Amygdala (tissue), 56 donors: ENCODE measurements around the gene KRTAP10-7.
"Not testable (repeated sequence)": the region's sequence is repeated elsewhere in the genome, so short reads cannot be mapped to it uniquely, and the experiment has no call there.

Experiments
- DNase-seq, 56 donors: peaks; one replicate each; lab custom pipeline; 2025; lab: John Stamatoyannopoulos, UW

The KRTAP10-7 gene

GRCh38 chr21:44571296-44571695 is 29.1 kb upstream of the KRTAP10-7 start:
- DNase-seq = no peak

GRCh38 chr21:44571844-44572782 is 28.3 kb upstream of the KRTAP10-7 start:
- no peak for DNase-seq

DNA sequence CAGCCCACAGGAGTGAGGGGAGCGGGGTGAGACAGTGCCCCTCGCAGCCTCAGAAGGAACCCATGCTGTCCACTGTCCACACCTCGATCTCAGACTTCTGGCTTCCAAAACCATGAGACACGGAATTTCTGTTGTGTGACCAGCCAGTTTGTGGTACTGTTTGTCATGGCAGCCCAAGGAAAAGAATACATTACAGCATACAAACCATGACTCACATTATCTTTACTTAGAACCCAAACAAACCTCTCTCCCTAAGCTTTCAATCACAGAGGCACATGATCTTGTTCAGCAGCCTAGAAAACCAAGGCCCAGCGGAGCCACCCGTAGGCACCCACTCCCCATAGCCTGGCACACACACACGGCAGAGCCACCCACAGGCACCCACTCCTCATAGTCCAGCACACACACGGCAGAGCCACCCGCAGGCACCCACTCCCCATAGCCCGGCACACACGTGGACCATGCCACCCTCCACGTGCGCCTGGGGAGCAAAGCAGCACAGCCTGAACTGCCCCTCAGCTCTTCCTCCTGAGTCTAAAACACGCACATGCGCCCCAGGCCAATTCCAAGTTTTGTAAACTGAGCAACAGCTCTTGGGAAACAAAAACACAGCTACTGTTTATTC is 27.3 kb upstream of the KRTAP10-7 start:
- DNase-seq = peak in 2 of 56 donors; percentile 11 to 23

- DNase-seq = not testable (repeated sequence)
Measured at GRCh38 chr21:44573630-44574456, 26.6 kb upstream of the KRTAP10-7 start, which contains the start of gene KRTAP10-4. TSS of gene KRTAP10-4 (plus strand) at chr21:44573729. CDS start at chr21:44573759, 30 bp downstream.

DNA sequence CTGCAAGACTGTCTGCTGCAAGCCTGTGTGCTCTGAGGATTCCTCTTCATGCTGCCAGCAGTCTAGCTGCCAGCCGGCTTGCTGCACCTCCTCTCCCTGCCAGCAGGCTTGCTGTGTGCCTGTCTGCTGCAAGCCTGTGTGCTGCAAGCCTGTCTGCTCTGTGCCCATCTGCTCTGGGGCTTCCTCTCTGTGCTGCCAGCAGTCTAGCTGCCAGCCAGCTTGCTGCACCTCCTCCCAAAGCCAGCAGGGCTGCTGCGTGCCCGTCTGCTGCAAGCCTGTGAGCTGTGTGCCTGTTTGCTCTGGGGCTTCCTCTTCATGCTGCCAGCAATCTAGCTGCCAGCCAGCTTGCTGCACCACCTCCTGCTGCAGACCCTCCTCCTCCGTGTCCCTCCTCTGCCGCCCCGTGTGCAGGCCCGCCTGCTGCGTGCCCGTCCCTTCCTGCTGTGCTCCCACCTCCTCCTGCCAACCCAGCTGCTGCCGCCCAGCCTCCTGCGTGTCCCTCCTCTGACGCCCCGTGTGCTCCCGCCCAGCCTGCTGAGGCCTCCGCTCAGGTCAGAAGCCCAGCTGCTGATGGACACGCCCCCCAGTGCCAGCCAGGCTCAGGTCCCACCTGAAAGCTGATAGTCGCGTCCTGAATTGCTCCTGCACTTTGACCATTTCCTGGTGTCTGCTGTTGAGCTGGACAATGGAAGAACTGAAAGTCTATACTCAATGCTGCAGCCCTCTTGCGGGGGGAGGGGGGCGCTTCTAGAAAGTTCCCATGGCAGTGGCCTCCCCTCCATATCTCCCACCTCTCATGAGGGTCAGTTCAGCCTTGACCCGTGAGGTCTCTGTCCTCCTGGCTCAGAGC is 25.7 kb upstream of the KRTAP10-7 start:
- no peak for DNase-seq

GRCh38 chr21:44575307-44576024 is 24.9 kb upstream of the KRTAP10-7 start:
- DNase-seq = no peak

DNA sequence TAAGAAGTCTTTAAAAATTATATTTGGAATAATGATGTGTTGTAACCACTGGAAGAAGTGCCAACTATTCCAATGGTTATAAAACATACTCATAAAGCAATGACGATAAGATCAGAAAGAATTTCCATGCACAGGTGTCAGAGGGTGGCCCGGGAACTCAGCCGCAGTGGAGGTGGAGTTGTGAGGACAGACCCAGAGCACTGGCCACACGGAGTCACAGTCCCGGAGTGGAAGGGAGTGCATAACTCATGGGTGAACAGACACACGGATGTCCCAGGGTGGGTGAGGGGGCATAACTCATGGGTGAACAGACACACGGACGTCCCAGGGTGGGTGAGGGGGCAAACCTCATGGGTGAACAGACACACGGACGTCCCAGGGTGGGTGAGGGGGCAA is 24.4 kb upstream of the KRTAP10-7 start:
- no peak for DNase-seq

DNA sequence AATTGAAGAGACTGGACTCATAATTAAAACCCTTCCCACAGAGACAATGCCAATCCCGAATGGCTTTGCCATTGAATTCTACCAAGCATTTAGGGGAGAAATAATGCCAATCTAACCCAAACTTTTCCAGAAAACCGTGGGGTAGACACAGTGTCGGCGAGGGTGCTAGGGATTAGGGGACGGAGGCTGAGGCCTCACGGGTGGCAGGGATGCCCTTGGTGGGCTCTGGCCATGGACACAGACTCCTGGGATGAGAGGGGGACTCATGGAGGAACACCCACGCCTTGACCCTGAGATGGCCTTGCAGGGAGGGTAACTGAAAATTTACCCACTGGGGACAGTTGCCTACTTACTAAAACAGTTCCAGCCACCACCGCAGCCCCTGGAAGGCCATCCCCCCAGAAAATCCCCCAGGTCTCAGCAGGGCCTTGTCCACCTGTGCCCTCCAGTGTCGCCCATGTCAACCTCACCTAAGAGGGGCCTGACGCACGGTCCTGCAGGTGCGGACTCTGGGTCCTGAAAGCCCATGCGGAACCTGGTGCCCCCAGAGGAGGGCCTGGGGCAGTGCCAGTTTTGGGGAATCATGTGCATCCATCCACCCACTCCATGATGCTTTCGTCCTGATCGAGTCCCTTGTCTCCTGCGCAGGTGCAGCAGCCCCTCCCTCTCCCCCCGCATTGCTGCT is 21.9 kb upstream of the KRTAP10-7 start:
- no peak for DNase-seq

DNA sequence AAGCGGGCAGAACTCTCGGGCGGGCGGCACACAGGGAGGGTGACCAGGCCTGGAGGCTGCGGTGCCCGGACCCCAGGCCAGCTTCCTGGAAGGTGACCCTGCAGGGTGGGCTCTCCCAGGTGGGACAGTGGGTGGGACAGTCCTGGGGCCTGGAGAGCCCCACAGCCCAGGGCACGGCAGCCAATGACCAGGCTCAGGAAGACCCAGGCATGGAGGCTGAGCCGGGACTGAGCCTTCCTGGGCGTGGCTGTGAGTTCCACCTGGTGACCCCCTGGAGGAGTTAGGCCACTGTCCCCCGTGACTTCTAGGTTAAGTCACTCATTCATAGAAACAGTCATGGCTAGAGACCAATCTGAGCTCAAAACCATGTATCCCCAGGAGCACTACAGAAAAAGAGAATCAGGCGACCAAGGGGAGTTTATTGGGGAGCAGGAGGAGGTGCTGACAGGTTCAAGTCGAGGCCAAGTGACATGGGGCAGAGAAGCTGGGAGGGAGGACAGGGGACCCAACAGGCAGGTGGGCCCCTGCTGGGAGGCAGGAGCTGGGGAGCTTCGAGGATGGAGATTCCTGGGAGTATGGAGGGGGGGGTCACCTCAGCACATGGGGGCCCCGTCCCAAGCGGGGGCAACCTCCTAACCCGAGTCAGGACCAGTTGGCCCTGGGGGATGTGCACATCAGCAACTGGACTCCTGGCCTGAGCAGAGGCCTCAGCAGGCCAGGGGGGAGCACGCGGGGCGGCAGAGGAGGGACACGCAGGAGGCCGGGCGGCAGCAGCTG is 21.2 kb upstream of the KRTAP10-7 start:
- no peak for DNase-seq

DNA sequence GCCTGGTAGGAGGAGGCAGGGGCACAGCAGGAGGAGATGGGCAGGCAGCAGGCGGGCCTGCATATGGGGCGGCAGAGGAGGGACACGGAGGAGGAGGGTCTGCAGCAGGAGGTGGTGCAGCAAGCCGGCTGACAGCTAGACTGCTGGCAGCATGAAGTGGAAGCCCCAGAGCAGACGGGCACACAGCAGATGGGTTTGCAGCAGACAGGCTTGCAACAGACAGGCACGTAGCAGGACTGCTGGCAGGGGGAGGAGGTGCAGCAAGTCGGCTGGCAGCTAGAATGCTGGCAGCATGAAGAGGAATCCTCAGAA is 20.6 kb upstream of the KRTAP10-7 start:
- DNase-seq = no peak

- peak in 3 of 56 donors; percentile 5 to 52 (median 18) for DNase-seq
Measured at GRCh38 chr21:44580231-44580821, 20.1 kb upstream of the KRTAP10-7 start, which contains the start of gene KRTAP10-5. TSS of gene KRTAP10-5 (minus strand) at chr21:44580604. CDS start at chr21:44580578, 26 bp downstream.

DNA sequence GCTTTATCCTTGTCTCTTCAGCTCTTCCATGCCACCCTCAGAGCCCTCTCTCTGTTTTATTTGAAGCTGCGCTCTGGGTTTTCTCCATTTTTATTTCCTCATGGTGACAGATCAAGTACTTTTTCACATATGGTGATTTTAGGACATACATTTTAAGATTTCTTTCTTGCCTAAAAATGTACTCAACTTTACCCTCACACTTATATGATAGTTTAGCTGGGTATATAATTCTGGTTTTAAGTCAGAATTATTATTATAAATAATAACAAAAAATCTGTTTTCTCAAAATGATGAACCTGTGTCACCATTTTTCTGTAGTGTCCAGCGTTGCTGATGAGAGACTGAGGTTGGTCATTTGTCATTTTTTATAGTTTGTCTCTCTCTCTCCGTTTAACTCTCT is 19.2 kb upstream of the KRTAP10-7 start:
- no peak for DNase-seq

GRCh38 chr21:44582055-44582454 is 18.3 kb upstream of the KRTAP10-7 start:
- no peak for DNase-seq

- no peak for DNase-seq
Measured at GRCh38 chr21:44583089-44583799, 17.2 kb upstream of the KRTAP10-7 start.

- DNase-seq = no peak
Measured at GRCh38 chr21:44583800-44584147, 16.6 kb upstream of the KRTAP10-7 start.

GRCh38 chr21:44585892-44586291 is 14.5 kb upstream of the KRTAP10-7 start:
- no peak for DNase-seq

DNA sequence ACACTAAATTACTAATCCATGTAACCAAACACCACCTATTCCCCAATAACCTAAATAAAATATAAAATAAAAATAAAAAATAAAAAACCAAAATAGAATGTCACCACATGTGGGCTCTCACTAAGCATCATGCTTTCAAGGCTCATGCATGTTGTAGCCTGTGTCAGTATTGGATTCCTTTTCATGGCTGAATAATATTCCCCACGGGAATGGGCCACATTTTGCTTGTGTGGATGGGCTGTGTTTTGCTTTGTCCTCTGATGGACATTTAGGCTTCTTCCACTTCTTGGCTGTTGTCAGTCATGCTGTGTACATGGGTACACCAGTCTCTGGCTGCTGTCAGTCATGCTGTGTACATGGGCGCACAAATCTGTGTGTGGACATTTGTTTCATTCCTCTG is 11.3 kb upstream of the KRTAP10-7 start:
- DNase-seq = no peak
